Neural cell (in vitro differentiated cells): ENCODE results near the gene FBXO46. TPM values are rescaled to one million over a fixed set of nuclear protein-coding genes. Genes with fewer than 3 reads are reported as not detected.

Experiments used
- polyA plus RNA-seq: library from polyadenylated mRNA; depleted of rRNA; stranded (reverse); fragments of >200 nt; gene quantifications from 2 replicates; pipeline ENCODE4 v1.2.3, GENCODE V29; 2014
- small RNA-seq, 3 experiments: library from RNA; depleted of rRNA; stranded (forward); fragments of <200 nt; gene quantifications; one replicate each; pipeline ENCODE3, GENCODE V24; 2012

Gene FBXO46
- polyA plus RNA-seq, 1 donor from 2014 or later = 12.5 TPM

Small RNA genes within 50 kb of the gene (small RNA-seq; reads per million reads assigned to genes)
- gene MIR642A = 0.08 to 6.5 (median 3.7) reads per million in 3 experiments

Other genes with a start within 250 kb of the FBXO46 start
- 70.3 and 83.9 TPM in 2 replicates for gene RTN2, start 233.8 kb downstream of the FBXO46 start, polyA plus RNA-seq
- 1.0 and 1.8 TPM in 2 replicates for gene PPM1N, start 232.5 kb downstream of the FBXO46 start, polyA plus RNA-seq
- 6.1 and 15.6 TPM in 2 replicates for gene VASP, start 223.4 kb downstream of the FBXO46 start, polyA plus RNA-seq
- gene OPA3, start 146.1 kb downstream of the FBXO46 start, polyA plus RNA-seq = 3.3 and 6.0 TPM in 2 replicates
- 0.25 TPM in 1 of 2 replicates, not detected in the other for gene GPR4, start 128.7 kb downstream of the FBXO46 start, polyA plus RNA-seq
- gene EML2, start 91.5 kb downstream of the FBXO46 start, polyA plus RNA-seq = 18.9 and 19.2 TPM in 2 replicates
- 6.4 and 13.1 TPM in 2 replicates for gene GIPR, start 62.7 kb downstream of the FBXO46 start, polyA plus RNA-seq
- 333 and 372 TPM in 2 replicates for gene SNRPD2, start 38.9 kb downstream of the FBXO46 start, polyA plus RNA-seq
- 6.8 and 8.4 TPM in 2 replicates for gene QPCTL, start 38.2 kb downstream of the FBXO46 start, polyA plus RNA-seq
- gene MEIOSIN, start 2.5 kb upstream of the FBXO46 start, polyA plus RNA-seq = not detected in 2 replicates
- 0.50 TPM in 1 of 2 replicates, not detected in the other for gene SIX5, start 38.4 kb upstream of the FBXO46 start, polyA plus RNA-seq
- 34.3 and 50.1 TPM in 2 replicates for gene DMPK, start 51.6 kb upstream of the FBXO46 start, polyA plus RNA-seq
- 20.4 and 28.5 TPM in 2 replicates for gene DMWD, start 61.9 kb upstream of the FBXO46 start, polyA plus RNA-seq
- gene RSPH6A, start 84.4 kb upstream of the FBXO46 start, polyA plus RNA-seq = not detected in 2 replicates
- 22.2 and 33.9 TPM in 2 replicates for gene SYMPK, start 132.3 kb upstream of the FBXO46 start, polyA plus RNA-seq
- not detected in 2 replicates for gene FOXA3, start 133.4 kb upstream of the FBXO46 start, polyA plus RNA-seq
- 26.9 and 27.6 TPM in 2 replicates for gene IRF2BP1, start 155.2 kb upstream of the FBXO46 start, polyA plus RNA-seq
- gene MYPOP, start 171.7 kb upstream of the FBXO46 start, polyA plus RNA-seq = 0.90 and 2.3 TPM in 2 replicates
- gene NANOS2, start 183.9 kb upstream of the FBXO46 start, polyA plus RNA-seq = 0.18 and 0.64 TPM in 2 replicates
- 7.6 and 9.3 TPM in 2 replicates for gene NOVA2, start 243.0 kb upstream of the FBXO46 start, polyA plus RNA-seq